ENCODE data around the gene C6orf47. TPM values are rescaled to one million over a fixed set of nuclear protein-coding genes. Genes with fewer than 3 reads are reported as not detected.
A peak's percentile ranks its signal among the peaks of the same experiment; 100 is the strongest.

Gene C6orf47
- total and polyA plus RNA-seq, 2 of the 13 experiments (the other 11 are each of a cell fraction or from before 2014, with no cell fraction given): 1.7 to 18.1 TPM

- TF ChIP-seq ZFP36 (IDR thresholded peaks at IDR 0.05; ENCODE audit: borderline replicate concordance, low read depth, low read length, partially characterized antibody) (no peak), CREBL2 (CRISPR knock-in tag; IDR thresholded peaks at IDR 0.05; ENCODE audit: borderline replicate concordance) (no peak; the same call in 1 of the 2 replicates), SAP130 (CRISPR knock-in tag; IDR thresholded peaks at IDR 0.05; ENCODE audit: low read depth) (peak; percentile 94), MYNN (CRISPR knock-in tag; IDR thresholded peaks at IDR 0.05; ENCODE audit: low read depth) (no peak), BRD4 (CRISPR knock-in tag; IDR thresholded peaks at IDR 0.05) (no peak; the same call in 1 of the 2 replicates), FOXP4 (CRISPR knock-in tag; IDR thresholded peaks at IDR 0.05) (0 out of 2 replicates have a peak, but pooled peaks have one; percentile 18), PREB (CRISPR knock-in tag; IDR thresholded peaks at IDR 0.05) (no peak), SP1 (IDR thresholded peaks at IDR 0.05) (no peak), SP1 (CRISPR knock-in tag; IDR thresholded peaks at IDR 0.05) (no peak; the same call in 1 of the 2 replicates), FOXA3 (CRISPR knock-in tag; IDR thresholded peaks at IDR 0.05) (no peak; the same call in 1 of the 2 replicates), ZFYVE20 (CRISPR knock-in tag; IDR thresholded peaks at IDR 0.05; ENCODE audit: borderline replicate concordance, low read depth) (0 out of 2 replicates have a peak, but pooled peaks have one; percentile 60), UBTF (CRISPR knock-in tag; IDR thresholded peaks at IDR 0.05) (peak; percentile 65), ETS1 (CRISPR knock-in tag; IDR thresholded peaks at IDR 0.05) (no peak), ZNF274 (CRISPR knock-in tag; IDR thresholded peaks at IDR 0.05) (peak; percentile 37; the same call in 1 of the 2 replicates), CENPBD1 (CRISPR knock-in tag; IDR thresholded peaks at IDR 0.05; ENCODE audit: borderline replicate concordance, low read depth) (no peak; the same call in 1 of the 2 replicates), PAX8 (CRISPR knock-in tag; IDR thresholded peaks at IDR 0.05; ENCODE audit: borderline replicate concordance) (0 out of 2 replicates have a peak, but pooled peaks have one; percentile 27), ZMYM2 (CRISPR knock-in tag; IDR thresholded peaks at IDR 0.05) (no peak; the same call in 1 of the 2 replicates), HNRNPL (IDR thresholded peaks at IDR 0.05; ENCODE audit: low read depth, low read length) (peak; percentile 80; the same call in 1 of the 2 replicates), ERF (CRISPR knock-in tag; IDR thresholded peaks at IDR 0.05) (peak; percentile 44), ZNF335 (CRISPR knock-in tag; IDR thresholded peaks at IDR 0.05) (peak; percentile 98), MTF2 (CRISPR knock-in tag; IDR thresholded peaks at IDR 0.05; ENCODE audit: borderline replicate concordance) (no peak), WIZ (CRISPR knock-in tag; IDR thresholded peaks at IDR 0.05) (no peak), ZSCAN25 (CRISPR knock-in tag; IDR thresholded peaks at IDR 0.05) (no peak)
These were observed 5.1 kb upstream of the C6orf47 start, which contains the start of gene CSNK2B (continued) for GRCh38 chr6:31665501-31666336.

Measured in HepG2 (cell line).